ENCODE measurements around the gene CD36.

Gene CD36

GRCh38 chr7:80641548-80641947, 3.1 kb downstream of the CD36 start:
- no peak for DNase-seq (ENCODE audit: extremely low read depth, low read depth)
- TF ChIP-seq CTCF (IDR thresholded peaks at IDR 0.05; ENCODE audit: low read depth, low read length) = no peak

- DNase-seq (ENCODE audit: extremely low read depth, low read depth) = no peak
- no peak for TF ChIP-seq CTCF (IDR thresholded peaks at IDR 0.05; ENCODE audit: low read depth, low read length)
These were observed 4.4 kb downstream of the CD36 start for GRCh38 chr7:80642871-80643270.

GRCh38 chr7:80643336-80643915, 5.0 kb downstream of the CD36 start:
- DNase-seq (ENCODE audit: extremely low read depth, low read depth) = no peak
- no peak for TF ChIP-seq CTCF (IDR thresholded peaks at IDR 0.05; ENCODE audit: low read depth, low read length)

- no peak for TF ChIP-seq CTCF (IDR thresholded peaks at IDR 0.05; ENCODE audit: low read depth, low read length)
- no peak for DNase-seq (ENCODE audit: extremely low read depth, low read depth)
These were observed 5.6 kb downstream of the CD36 start for GRCh38 chr7:80644054-80644453.

GRCh38 chr7:80646083-80646865, 7.8 kb downstream of the CD36 start:
- no peak for DNase-seq (ENCODE audit: extremely low read depth, low read depth)
- no peak for TF ChIP-seq CTCF (IDR thresholded peaks at IDR 0.05; ENCODE audit: low read depth, low read length)

- no peak for DNase-seq (ENCODE audit: extremely low read depth, low read depth)
These were observed 9.0 kb downstream of the CD36 start for GRCh38 chr7:80647436-80647835.

More at GRCh38 chr7:80647436-80647835, 9.0 kb downstream of the CD36 start:
- no peak for TF ChIP-seq CTCF (IDR thresholded peaks at IDR 0.05; ENCODE audit: low read depth, low read length)
